GM21619 (cell line): Measurements from ENCODE around the gene COX17.

Experiments
- ATAC-seq: cut with Tn5 transposase; IDR thresholded peaks from one replicate; pipeline ENCODE4 v1.9.1; 2021; ENCODE audit not compliant: unreplicated experiment

Gene COX17

DNA sequence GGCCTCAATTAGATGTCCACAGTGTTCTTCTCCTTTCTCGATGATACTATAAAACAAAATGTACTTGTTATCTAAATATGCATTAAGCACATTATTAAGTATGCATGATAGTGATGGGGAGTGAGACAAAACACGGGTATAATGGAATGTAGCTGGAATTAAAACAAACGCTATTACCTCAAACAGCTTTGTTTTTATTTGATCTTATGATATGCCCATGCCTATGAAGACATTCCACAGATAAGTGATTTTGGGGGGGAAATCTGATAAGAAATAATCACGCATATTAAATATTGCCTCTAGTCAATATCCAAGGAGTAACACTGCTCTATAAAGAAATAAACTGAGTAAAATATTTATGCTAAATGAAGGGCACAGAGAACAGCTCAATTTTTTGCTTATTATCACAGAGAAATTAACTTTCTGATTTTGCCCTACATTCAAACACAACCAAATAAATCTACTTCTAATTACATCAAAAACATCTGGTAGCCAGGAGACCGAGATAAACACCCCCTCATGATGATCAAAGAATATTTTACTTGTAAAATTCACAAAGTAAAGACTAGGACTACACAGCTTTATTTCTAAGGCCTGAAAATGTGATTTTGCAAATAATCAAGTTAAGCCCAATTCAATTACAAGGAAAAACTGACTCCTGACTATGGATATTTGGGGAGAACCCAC is 1.9 kb downstream of the COX17 start:
- no peak for ATAC-seq

DNA sequence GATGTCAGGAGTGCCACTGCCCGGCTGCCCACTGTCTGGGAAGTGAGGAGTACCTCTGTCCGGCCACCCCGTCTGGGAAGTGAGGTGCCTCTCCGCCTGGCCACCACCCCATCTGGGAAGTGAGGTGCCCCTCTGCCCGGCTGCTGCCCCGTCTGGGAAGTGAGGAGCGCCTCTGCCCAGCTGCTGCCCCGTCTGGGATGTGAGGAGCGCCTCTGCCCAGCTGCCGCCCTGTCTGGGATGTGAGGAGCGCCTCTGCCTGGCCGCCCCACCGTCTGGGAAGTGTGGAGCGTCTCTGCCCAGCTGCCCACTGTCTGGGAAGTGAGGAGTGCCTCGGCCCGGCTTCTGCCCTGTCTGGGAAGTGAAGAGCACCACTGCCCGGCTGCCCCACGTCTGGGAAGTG is 3.3 kb downstream of the COX17 start:
- no peak for ATAC-seq

DNA sequence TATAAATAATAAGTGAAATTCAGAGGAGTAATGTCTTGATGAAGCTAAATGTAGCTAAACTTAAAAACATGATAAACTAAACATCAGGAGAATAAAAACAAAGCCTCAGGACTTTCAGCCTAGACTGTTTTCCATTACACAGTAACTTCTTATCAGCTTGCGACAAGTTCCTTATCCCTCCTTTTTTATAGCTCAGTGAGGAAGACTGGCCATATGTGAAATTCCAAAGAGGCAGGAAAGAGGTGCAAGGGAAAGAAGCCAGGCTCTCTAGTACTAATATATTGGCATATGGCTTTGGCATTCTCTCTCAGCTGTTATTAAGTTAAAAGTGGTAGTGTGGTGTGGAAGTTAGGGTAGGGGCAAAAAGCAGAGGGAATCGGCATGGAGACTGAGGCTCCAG is 4.4 kb downstream of the COX17 start:
- ATAC-seq: no peak

GRCh38 chr3:119669906-119670570 is 7.2 kb downstream of the COX17 start:
- ATAC-seq: no peak

DNA sequence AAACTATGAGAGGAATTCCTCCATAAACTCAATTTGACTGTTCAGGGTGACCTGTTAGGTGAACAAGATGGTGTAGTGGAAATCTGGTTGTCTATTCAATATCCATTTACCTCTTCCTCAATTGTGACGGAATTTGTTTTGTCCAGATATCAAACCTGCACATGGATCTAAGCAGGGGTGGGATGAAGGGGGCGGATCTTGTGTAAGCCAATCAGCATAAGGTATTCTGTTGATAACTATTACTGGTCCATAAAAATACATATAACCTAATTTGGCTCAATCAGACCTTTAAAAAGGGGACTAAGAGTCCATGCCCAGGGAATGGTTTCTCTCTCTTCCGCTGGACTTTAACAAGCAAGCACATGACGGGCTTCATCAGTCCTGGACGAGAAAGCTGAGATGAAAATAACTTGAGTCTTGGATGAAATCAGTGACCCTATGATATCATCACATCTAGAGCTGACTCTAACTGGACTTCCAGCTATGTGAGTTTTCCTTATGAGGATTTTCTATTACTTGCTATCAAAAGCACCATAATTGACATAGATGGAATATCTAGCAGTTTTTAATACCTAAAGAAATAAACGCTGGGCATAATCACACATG is 11.1 kb downstream of the COX17 start:
- ATAC-seq: no peak

GRCh38 chr3:119664850-119665379 is 12.3 kb downstream of the COX17 start:
- no peak for ATAC-seq

DNA sequence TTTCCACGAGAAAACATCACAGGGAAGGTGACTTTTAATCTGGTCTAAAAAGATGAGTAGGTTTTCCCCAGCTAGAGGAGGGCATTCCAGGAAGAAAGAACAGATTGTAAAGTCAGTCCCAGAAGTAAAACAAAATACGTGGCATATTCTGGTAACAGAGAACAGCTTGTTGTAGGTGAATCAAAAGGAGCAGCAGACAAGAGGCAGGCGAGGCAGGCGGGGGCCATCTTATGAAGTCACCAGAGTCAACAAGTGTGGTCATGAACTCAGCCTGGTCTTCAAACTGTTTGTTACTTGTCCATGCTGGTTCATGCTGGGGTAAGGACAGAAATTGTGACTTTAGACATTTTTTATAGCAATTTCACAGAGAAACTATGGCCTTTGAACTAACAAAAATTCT is 12.8 kb downstream of the COX17 start:
- ATAC-seq: no peak

DNA sequence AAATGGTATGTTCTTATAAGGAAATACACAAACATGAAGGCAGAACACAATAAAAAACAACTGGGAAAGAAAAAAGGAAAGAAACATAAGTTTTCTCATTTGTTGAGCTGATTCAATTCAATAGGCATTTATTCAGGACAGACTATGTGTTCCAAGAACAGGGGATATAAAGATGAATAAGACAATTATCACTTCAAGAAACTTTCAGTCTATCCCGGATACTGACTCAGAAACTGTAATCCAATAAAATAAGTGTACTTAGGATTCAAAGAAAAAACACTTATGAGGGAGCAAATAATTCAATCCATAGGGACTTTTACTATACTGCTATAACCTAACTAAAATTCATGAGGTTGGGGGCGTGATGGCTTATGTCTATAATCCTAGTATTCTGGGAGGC is 13.3 kb downstream of the COX17 start:
- ATAC-seq: no peak

- ATAC-seq: no peak
Measured at GRCh38 chr3:119662604-119663373, 14.4 kb downstream of the COX17 start.

DNA sequence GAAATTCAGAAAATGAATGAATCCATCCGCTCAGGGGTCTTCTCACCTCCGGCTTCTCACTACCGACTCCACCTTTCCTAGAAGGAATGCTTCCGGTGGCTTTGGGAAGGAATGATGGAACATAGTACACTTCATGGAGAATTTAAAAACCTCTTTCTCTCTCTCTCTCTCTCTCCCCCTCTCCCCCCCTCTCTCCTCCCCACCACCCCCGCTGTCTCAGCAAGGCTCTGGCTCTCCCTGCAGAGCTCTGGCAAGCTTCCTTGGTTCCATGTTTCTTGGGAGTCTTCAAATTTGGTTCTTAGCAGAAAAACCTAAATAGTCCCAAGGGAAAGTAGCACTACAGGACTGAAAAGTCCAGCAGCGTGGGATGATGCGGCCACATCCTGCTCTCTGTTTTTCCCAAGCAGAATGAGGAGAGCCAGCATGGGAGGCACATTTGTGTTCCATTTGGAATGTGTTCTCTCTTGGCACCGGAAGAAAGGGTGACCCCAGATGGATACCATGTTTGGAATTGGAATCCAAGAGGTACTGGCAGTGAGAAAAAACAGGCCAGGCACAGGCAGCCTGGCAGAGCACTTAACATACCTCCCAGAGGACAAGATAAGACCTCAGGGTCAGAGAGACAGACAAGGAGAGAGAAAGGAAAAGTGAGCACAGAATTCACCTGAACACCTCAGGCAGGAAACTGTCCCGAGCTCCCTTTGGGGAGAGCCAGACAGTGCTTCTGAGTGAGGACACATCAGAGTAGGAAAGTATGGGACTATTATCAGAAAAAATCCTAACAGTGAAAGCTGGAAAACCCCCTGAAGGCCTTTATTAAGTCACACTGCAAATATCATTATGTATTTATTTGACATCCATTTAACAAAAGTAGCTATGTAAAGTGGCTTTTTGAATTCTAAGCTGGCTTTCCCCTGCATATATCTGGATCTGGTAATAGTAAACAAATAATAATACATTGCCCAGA is 16.4 kb downstream of the COX17 start, which contains the start of gene POPDC2:
Gene POPDC2, minus strand, starts transcription at position 116 of the 967 bp plus-strand sequence. CDS start 166 bp downstream, outside the sequence.
- ATAC-seq: no peak

GRCh38 chr3:119659606-119660291 is 17.5 kb downstream of the COX17 start:
- no peak for ATAC-seq

- ATAC-seq: no peak
Measured at GRCh38 chr3:119658994-119659393, 18.2 kb downstream of the COX17 start.

GRCh38 chr3:119657887-119658702 is 19.1 kb downstream of the COX17 start:
- no peak for ATAC-seq

GRCh38 chr3:119653876-119654275 is 23.3 kb downstream of the COX17 start:
- ATAC-seq: no peak

DNA sequence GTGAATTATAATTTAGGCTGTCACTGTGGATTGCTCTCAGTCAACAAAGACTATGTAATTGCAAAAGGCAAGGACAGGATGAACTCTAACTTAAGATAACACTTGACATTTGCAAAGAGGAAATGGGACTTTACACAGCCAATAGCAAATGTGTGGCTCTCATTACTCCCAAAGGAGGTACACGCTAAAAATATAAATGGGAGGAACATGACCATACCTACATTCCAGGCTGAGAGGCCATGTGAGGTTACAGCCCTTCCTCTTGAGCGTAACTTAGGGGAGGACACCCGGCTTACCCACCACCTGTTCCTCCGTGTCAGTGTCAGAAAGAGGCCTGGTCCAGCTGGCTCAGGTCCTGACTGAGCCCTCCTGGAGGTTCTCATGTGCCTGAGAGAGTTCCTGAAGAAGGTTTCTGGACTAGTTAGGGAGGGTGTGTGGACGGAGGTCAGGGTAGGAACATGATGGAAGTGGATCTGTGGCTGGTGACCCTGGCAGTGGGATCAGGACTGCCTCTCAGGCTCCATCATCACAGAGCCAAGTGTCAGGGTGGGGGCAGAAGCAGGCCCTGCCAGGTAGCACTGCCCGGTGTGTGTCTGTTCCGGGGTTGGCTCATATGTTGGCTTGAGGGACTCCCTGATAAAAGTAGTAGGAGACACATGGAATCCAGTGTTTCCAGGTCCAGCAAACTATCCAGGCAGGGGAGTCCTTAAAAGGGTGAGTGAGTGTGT is 24.7 kb downstream of the COX17 start:
- no peak for ATAC-seq

DNA sequence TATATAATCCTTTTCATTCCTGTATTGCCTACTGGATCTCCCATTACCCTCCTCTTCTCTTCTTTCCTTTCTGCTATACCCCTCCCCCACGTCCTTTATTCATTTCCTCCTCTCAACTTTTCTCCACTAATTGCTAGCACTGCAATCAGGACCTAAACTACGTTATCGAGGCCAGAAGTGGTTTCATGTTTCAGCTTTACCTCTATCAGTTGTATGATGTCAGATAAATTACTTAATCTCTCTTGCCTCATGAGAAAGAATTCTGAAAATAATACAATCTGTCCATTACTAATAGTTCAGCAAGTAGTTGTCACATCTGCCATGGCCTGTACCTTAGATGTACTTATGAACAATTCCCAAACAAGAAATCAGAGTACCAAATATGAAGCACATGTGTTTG is 27.4 kb downstream of the COX17 start:
- ATAC-seq: no peak

DNA sequence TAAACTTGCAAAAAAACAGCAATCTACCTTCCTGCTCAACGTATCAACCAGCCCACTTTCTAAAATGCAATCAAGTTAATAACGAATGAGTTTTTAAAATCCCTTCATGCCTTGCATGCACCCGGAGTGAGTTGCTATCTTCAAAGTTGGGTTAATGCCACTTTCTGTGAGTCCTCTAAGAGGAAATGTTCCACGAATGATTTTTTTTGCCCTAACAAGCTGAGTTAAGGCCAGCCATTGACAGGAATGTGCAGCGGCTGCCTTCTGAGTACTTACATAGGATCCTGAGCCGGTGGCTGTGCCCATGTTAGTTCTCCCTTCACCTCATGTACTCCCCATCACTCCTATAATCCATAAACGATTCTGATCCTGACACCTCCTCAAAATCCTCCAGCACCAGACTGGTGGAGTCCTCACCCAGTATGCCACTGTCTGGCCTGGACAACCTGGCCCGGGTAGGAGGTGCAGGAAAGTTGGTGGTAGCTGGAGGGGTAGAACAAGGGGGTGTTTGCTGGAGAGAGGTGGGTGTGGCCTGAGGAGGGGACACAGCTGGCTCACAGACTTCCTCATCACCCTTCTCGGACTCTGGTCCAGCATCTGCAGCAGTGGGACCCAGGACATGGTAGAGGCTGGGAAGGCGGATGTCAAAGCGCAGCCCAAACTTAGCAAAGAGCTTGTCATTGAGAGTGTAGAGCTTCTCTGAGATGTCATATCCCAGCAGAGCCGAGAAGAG is 29.2 kb downstream of the COX17 start:
- no peak for ATAC-seq
